IMR-90 (cell line): ENCODE measurements around the gene EIF2B1. TPM values are rescaled to one million over a fixed set of nuclear protein-coding genes. Genes with fewer than 3 reads are reported as not detected.

Experiments used
- ATAC-seq: fragments of 200-7000 bp; cut with Tn5 transposase; 2 replicates; pipeline ENCODE4 v1.9.1; 2020; ENCODE audit warnings: low read depth, mild to moderate bottlenecking, moderate library complexity
- BruUV-seq: library from RNA; stranded (reverse); fragments of 400-500 nt; replicated peaks from 2 replicates; lab custom pipeline; 2021; lab: Mats Ljungman, UMichigan
- CTCF ChIA-PET: fragments of 300-600 bp; formaldehyde crosslinking; extraction: SDS; loops from one replicate; lab custom pipeline; 2021; ENCODE audit warnings: antibody characterized with exemption; lab: Yijun Ruan, JAX
- POLR2A ChIA-PET: fragments of 300-600 bp; sonication (Branson Sonifier 250); formaldehyde crosslinking; loops from one replicate; lab custom pipeline; 2022; ENCODE audit warnings: antibody characterized with exemption; ENCODE audit not compliant: unreplicated experiment; lab: Charles Lee
- DNase-seq: peaks from one replicate; pipeline ENCODE4 v3.0.0; 2013
- H2AFZ ChIP-seq: replicated peaks from 2 replicates; pipeline ENCODE3; 2013; ENCODE audit warnings: low read length, mild to moderate bottlenecking; ENCODE audit not compliant: poor library complexity
- H2AK5ac ChIP-seq: 2 replicates; pipeline ENCODE4 v1.6.1; 2013; ENCODE audit warnings: low read depth, low read length, inconsistent platforms
- H2AK9ac ChIP-seq: replicated peaks from 2 replicates; pipeline ENCODE3; 2013; ENCODE audit warnings: mild to moderate bottlenecking, low read depth, low read length, moderate library complexity; ENCODE audit not compliant: poor library complexity
- H2BK120ac ChIP-seq: 2 replicates; pipeline ENCODE4 v1.6.1; 2013; ENCODE audit warnings: low read depth, low read length, inconsistent platforms
- H2BK15ac ChIP-seq: 3 replicates; pipeline ENCODE4 v1.6.1; 2013; ENCODE audit warnings: low read depth, low read length, inconsistent platforms
- H2BK20ac ChIP-seq: 2 replicates; pipeline ENCODE4 v1.6.1; 2013; ENCODE audit warnings: low read depth, mild to moderate bottlenecking, inconsistent platforms, low read length, moderate library complexity
- H2BK5ac ChIP-seq: 2 replicates; pipeline ENCODE4 v1.6.1; 2013; ENCODE audit warnings: mild to moderate bottlenecking, low read depth, low read length, inconsistent platforms; ENCODE audit not compliant: poor library complexity, severe bottlenecking
- H3K14ac ChIP-seq: replicated peaks from 2 replicates; pipeline ENCODE4 v1.6.1; 2013; ENCODE audit warnings: low read depth, low read length, inconsistent platforms
- H3K18ac ChIP-seq: 2 replicates; pipeline ENCODE4 v1.6.1; 2013; ENCODE audit warnings: low read depth, low read length, control low read depth
- H3K23ac ChIP-seq: 2 replicates; pipeline ENCODE4 v1.6.1; 2013; ENCODE audit warnings: low read depth, low read length, inconsistent platforms
- H3K27ac ChIP-seq: 2 replicates; pipeline ENCODE4 v1.5.1; 2013; ENCODE audit warnings: mild to moderate bottlenecking, control low read depth, low read length; ENCODE audit not compliant: insufficient read depth
- H3K27me3 ChIP-seq: 2 replicates; pipeline ENCODE4 v1.6.1; 2013; ENCODE audit warnings: low read length; ENCODE audit not compliant: control insufficient read depth, insufficient read depth
- H3K36me3 ChIP-seq: 2 replicates; pipeline ENCODE4 v1.6.1; 2013; ENCODE audit warnings: low read length, mixed read lengths; ENCODE audit not compliant: control insufficient read depth, insufficient read depth
- H3K4ac ChIP-seq: 2 replicates; pipeline ENCODE4 v1.6.1; 2013; ENCODE audit warnings: low read depth, low read length, inconsistent platforms
- H3K4me1 ChIP-seq: 2 replicates; pipeline ENCODE4 v1.6.1; 2013; ENCODE audit warnings: low read length, mixed read lengths; ENCODE audit not compliant: control insufficient read depth, insufficient read depth
- H3K4me2 ChIP-seq: 2 replicates; pipeline ENCODE4 v1.6.1; 2013; ENCODE audit warnings: low read depth, mild to moderate bottlenecking, control low read depth, low read length, moderate library complexity
- H3K4me3 ChIP-seq: 2 replicates; pipeline ENCODE4 v1.5.1; 2013; ENCODE audit warnings: low read depth, mild to moderate bottlenecking, control low read depth, low read length, moderate library complexity; ENCODE audit not compliant: insufficient read depth
- H3K56ac ChIP-seq: 2 replicates; pipeline ENCODE4 v1.6.1; 2013; ENCODE audit warnings: low read length, inconsistent platforms; ENCODE audit not compliant: insufficient read depth; ENCODE audit errors: extremely low read depth
- H3K79me1 ChIP-seq, 2 experiments: 2 replicates each; pipeline ENCODE4 v1.6.1; 2013; ENCODE audit warnings: low read length in 2 of 2, inconsistent platforms in 1 of 2, low read depth in 1 of 2
- H3K9ac ChIP-seq: 2 replicates; pipeline ENCODE4 v1.6.1; 2013; ENCODE audit warnings: low read depth, low read length, control low read depth
- H3K9me1 ChIP-seq: 2 replicates; pipeline ENCODE4 v1.6.1; 2013; ENCODE audit warnings: low read length, inconsistent platforms; ENCODE audit not compliant: insufficient read depth
- H3K9me3 ChIP-seq: 2 replicates; pipeline ENCODE4 v1.6.1; 2013; ENCODE audit warnings: low read length; ENCODE audit not compliant: control insufficient read depth, insufficient read depth
- H4K20me1 ChIP-seq: 2 replicates; pipeline ENCODE4 v1.6.1; 2013; ENCODE audit warnings: low read length, inconsistent platforms; ENCODE audit not compliant: insufficient read depth
- H4K5ac ChIP-seq: 2 replicates; pipeline ENCODE4 v1.6.1; 2013; ENCODE audit warnings: mild to moderate bottlenecking, low read depth, low read length, control low read depth
- H4K8ac ChIP-seq, 2 experiments: 2 replicates each; pipeline ENCODE4 v1.6.1; 2013; ENCODE audit warnings: low read depth in 2 of 2, low read length in 2 of 2, control low read depth in 1 of 2, inconsistent platforms in 1 of 2
- H4K91ac ChIP-seq: 2 replicates; pipeline ENCODE4 v1.6.1; 2013; ENCODE audit warnings: low read depth, low read length, inconsistent platforms; ENCODE audit not compliant: insufficient read depth
- BHLHE40 ChIP-seq: fragments of 150-350 bp; IDR thresholded peaks from 2 replicates; pipeline ENCODE4 v1.6.1; 2016; ENCODE audit warnings: mild to moderate bottlenecking, low read depth, low read length
- CEBPB ChIP-seq: IDR thresholded peaks from 2 replicates; pipeline ENCODE4 v1.6.1; 2012; ENCODE audit warnings: low read depth, low read length, improper control_type of control experiment
- CHD1 ChIP-seq: IDR thresholded peaks from 2 replicates; pipeline ENCODE4 v1.6.1; 2012; ENCODE audit warnings: low read depth, low read length, improper control_type of control experiment
- FOS ChIP-seq: fragments of 150-350 bp; IDR thresholded peaks from 2 replicates; pipeline ENCODE4 v1.6.1; 2016; ENCODE audit warnings: low read depth, low read length
- MAFK ChIP-seq: IDR thresholded peaks from 2 replicates; pipeline ENCODE4 v1.6.1; 2012; ENCODE audit warnings: low read depth, low read length, improper control_type of control experiment
- MAZ ChIP-seq: IDR thresholded peaks from 2 replicates; pipeline ENCODE4 v1.6.1; 2012; ENCODE audit warnings: low read depth, mild to moderate bottlenecking, low read length, improper control_type of control experiment, moderate library complexity, borderline replicate concordance
- MXI1 ChIP-seq: IDR thresholded peaks from 2 replicates; pipeline ENCODE4 v1.6.1; 2012; ENCODE audit warnings: low read depth, mild to moderate bottlenecking, low read length, moderate library complexity, borderline replicate concordance
- NFE2L2 ChIP-seq: fragments of 150-350 bp; IDR thresholded peaks from 2 replicates; pipeline ENCODE4 v1.6.1; 2016; ENCODE audit warnings: low read depth, mild to moderate bottlenecking, low read length
- POLR2A ChIP-seq: IDR thresholded peaks from 2 replicates; pipeline ENCODE4 v1.6.1; 2012; ENCODE audit warnings: mild to moderate bottlenecking, low read depth, low read length
- RAD21 ChIP-seq: IDR thresholded peaks from 2 replicates; pipeline ENCODE4 v1.6.1; 2012; ENCODE audit warnings: low read length, improper control_type of control experiment
- RCOR1 ChIP-seq: IDR thresholded peaks from 2 replicates; pipeline ENCODE4 v1.6.1; 2012; ENCODE audit warnings: mild to moderate bottlenecking, low read length, improper control_type of control experiment; ENCODE audit not compliant: insufficient replicate concordance
- SMC3 ChIP-seq: fragments of 150-350 bp; IDR thresholded peaks from 2 replicates; pipeline ENCODE4 v1.6.1; 2016; ENCODE audit warnings: low read depth, mild to moderate bottlenecking, antibody characterized with exemption, low read length, moderate library complexity
- WGBS, 2 experiments: methylation state at CpG; one replicate each; pipeline versions ENCODE4 v1.1.5 to v1.1.7; 2013; ENCODE audit warnings: missing lambda C conversion rate in 2 of 2; ENCODE audit not compliant: insufficient read length in 1 of 2; ENCODE audit errors: extremely low coverage in 2 of 2; 5-methylcytosine and 5-hydroxymethylcytosine counted together
- dilution Hi-C: fragments of 300-500 bp; cut with HindIII; formaldehyde crosslinking; loops from one replicate; pipeline ENCODE4 v1.14.3; 2018; ENCODE audit warnings: low sequenced_read_pairs; ENCODE audit not compliant: unreplicated experiment
- in situ Hi-C: fragments of 300-500 bp; cut with MboI; formaldehyde crosslinking; loops from 3 replicates; pipeline ENCODE4 v1.14.3; 2019; ENCODE audit warnings: low sequenced_read_pairs, inconsistent platforms, mixed read lengths
- intact Hi-C: fragments of 100-400 bp; cut with micrococcal nuclease; formaldehyde crosslinking; loops from 2 replicates; pipeline ENCODE4 v1.10.0; 2022
- polyA plus RNA-seq, 3 experiments: library from polyadenylated mRNA; depleted of rRNA; stranded (reverse); fragments of >200 nt; gene quantifications; 2 replicates each; pipeline ENCODE4 v1.2.3, GENCODE V29; 2012; ENCODE audit warnings: low replicate concordance in 1 of 3
- total RNA-seq: library from RNA; depleted of rRNA; stranded (reverse); fragments of >200 nt; gene quantifications from 2 replicates; pipeline ENCODE4 v1.2.3, GENCODE V29; 2012
- TF ChIP-seq, protein P1 (sequence below): conservative IDR thresholded peaks from 2 replicates; pipeline ENCODE4 v1.5.1; 2012; ENCODE audit warnings: mild to moderate bottlenecking, low read depth, low read length, improper control_type of control experiment
- TF ChIP-seq, protein P2 (sequence below): fragments of 150-350 bp; IDR thresholded peaks from 2 replicates; pipeline ENCODE4 v1.6.1; 2017; ENCODE audit warnings: mild to moderate bottlenecking, antibody characterized with exemption, low read length, low read depth
- TF ChIP-seq, protein P3 (sequence below): fragments of 150-350 bp; IDR thresholded peaks from 2 replicates; pipeline ENCODE4 v1.6.1; 2016; ENCODE audit warnings: low read depth, mild to moderate bottlenecking, low read length, moderate library complexity, borderline replicate concordance

Gene EIF2B1
- total and polyA plus RNA-seq, 2 of the 4 experiments (the other 2 are of a cell fraction) = 33.9 to 45.9 TPM

DNA sequence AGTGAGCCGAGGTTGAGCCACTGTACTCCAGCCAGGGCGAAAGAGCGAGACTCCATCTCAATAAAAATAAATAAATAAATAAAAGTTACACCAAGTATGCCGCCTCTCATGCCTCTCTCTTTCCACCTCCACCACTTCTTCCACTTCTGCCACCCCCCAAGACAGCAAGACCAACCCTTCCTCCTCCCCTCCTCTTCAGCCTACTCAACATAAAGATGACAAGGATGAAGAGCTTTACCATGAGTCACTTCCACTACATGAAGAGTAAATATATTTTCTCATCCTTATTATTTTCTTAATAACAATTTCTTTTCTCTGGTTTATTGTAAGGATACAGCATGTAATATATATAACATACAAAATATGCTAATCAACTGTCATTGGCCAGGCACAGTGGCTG is 52.7 kb downstream of the EIF2B1 start:
- Histone ChIP-seq H3K4me3 (no peak overlapping the region), H3K18ac (no peak overlapping the region), H3K4ac (no peak overlapping the region), H2BK20ac (no peak overlapping the region), H3K9ac (no peak overlapping the region), H3K14ac (no peak overlapping the region), H3K23ac (no peak overlapping the region), H3K56ac (no peak overlapping the region), H2BK120ac (no peak overlapping the region), H3K9me1 (no peaks in the 10 kb centered on the region), H3K36me3 (peaks cover 3% of the 10 kb centered on the region), H3K79me1 (peaks cover 6 to 60% of the 10 kb centered on the region in 2 experiments), H2BK15ac (no peak overlapping the region), H3K27ac (no peak overlapping the region), H3K9me3 (peaks cover 3% of the 10 kb centered on the region; the same call in 1 of the 2 replicates), H2AFZ (no peak overlapping the region), H4K91ac (no peak overlapping the region), H4K5ac (no peak overlapping the region), H3K4me1 (peaks cover 2% of the 10 kb centered on the region; the same call in 1 of the 2 replicates), H2BK5ac (no peak overlapping the region), H2AK5ac (no peak overlapping the region), H2AK9ac (no peak overlapping the region), H3K4me2 (no peak overlapping the region), H3K27me3 (no peaks in the 10 kb centered on the region), H4K8ac (no peak overlapping the region), H4K20me1 (peaks cover 17% of the 10 kb centered on the region)
- ATAC-seq = no peak
- intact Hi-C loops (no loop called here), in situ Hi-C loops (loop anchor here (5.0 kb wide), 1 partner anchor 48 kb away; the partner anchor contains the start of gene RILPL1), dilution Hi-C loops (no loop called here)
- POLR2A ChIA-PET = no interaction called here
- peak; percentile 42 for DNase-seq
- TF ChIP-seq RAD21 (no peak), MAFK (no peak), BHLHE40 (no peak), FOS (no peak), SMC3 (no peak), MXI1 (no peak), MAZ (no peak), CHD1 (no peak), POLR2A (no peak), RCOR1 (no peak), NFE2L2 (no peak), CEBPB (no peak)
- TF ChIP-seq, protein P1, sequence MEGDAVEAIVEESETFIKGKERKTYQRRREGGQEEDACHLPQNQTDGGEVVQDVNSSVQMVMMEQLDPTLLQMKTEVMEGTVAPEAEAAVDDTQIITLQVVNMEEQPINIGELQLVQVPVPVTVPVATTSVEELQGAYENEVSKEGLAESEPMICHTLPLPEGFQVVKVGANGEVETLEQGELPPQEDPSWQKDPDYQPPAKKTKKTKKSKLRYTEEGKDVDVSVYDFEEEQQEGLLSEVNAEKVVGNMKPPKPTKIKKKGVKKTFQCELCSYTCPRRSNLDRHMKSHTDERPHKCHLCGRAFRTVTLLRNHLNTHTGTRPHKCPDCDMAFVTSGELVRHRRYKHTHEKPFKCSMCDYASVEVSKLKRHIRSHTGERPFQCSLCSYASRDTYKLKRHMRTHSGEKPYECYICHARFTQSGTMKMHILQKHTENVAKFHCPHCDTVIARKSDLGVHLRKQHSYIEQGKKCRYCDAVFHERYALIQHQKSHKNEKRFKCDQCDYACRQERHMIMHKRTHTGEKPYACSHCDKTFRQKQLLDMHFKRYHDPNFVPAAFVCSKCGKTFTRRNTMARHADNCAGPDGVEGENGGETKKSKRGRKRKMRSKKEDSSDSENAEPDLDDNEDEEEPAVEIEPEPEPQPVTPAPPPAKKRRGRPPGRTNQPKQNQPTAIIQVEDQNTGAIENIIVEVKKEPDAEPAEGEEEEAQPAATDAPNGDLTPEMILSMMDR = no peak
- TF ChIP-seq, protein P2, sequence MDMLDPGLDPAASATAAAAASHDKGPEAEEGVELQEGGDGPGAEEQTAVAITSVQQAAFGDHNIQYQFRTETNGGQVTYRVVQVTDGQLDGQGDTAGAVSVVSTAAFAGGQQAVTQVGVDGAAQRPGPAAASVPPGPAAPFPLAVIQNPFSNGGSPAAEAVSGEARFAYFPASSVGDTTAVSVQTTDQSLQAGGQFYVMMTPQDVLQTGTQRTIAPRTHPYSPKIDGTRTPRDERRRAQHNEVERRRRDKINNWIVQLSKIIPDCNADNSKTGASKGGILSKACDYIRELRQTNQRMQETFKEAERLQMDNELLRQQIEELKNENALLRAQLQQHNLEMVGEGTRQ = no peak
- TF ChIP-seq, protein P3, sequence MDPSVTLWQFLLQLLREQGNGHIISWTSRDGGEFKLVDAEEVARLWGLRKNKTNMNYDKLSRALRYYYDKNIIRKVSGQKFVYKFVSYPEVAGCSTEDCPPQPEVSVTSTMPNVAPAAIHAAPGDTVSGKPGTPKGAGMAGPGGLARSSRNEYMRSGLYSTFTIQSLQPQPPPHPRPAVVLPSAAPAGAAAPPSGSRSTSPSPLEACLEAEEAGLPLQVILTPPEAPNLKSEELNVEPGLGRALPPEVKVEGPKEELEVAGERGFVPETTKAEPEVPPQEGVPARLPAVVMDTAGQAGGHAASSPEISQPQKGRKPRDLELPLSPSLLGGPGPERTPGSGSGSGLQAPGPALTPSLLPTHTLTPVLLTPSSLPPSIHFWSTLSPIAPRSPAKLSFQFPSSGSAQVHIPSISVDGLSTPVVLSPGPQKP = no peak
- no CpG with 5 or more reads among the region's 4 CpGs for WGBS, 2 experiments
- no TSS peak for BruUV-seq
- CTCF ChIA-PET = no interaction called here
